NCI-H1436 treated with DMSO at 0.1 percent for 48 hours (cell line): ENCODE measurements around the gene RAD51B.
"Not testable (repeated sequence)": the region's sequence is repeated elsewhere in the genome, so short reads cannot be mapped to it uniquely, and the experiment has no call there.

Source experiments
- DNase-seq: peaks from one replicate; lab custom pipeline; 2025; lab: John Stamatoyannopoulos, UW

Gene RAD51B

GRCh38 chr14:68215629-68216028, 396.1 kb downstream of the RAD51B start:
- no peak for DNase-seq

- no peak for DNase-seq
Measured at GRCh38 chr14:68216079-68216478, 396.5 kb downstream of the RAD51B start.

DNA sequence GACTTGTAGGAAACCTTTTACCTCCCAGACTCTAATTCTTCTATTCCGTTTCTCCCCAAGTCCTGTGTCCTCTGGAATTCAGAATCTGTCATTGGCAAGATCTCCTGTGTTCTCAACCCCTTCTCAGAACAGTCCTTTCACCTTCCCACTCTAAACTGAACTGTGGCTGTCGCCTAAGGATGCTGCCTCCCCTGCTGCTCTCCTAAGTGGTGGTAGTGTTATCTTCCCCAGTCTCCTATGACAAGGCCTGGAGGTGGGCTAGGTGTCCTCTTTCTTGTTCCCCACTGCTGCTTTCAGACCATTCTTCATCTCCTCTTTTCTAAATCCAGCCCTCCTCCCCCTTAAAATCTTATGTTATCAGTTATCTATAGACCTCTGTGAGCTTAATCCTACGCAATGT, 397.4 kb downstream of the RAD51B start:
- no peak for DNase-seq

DNA sequence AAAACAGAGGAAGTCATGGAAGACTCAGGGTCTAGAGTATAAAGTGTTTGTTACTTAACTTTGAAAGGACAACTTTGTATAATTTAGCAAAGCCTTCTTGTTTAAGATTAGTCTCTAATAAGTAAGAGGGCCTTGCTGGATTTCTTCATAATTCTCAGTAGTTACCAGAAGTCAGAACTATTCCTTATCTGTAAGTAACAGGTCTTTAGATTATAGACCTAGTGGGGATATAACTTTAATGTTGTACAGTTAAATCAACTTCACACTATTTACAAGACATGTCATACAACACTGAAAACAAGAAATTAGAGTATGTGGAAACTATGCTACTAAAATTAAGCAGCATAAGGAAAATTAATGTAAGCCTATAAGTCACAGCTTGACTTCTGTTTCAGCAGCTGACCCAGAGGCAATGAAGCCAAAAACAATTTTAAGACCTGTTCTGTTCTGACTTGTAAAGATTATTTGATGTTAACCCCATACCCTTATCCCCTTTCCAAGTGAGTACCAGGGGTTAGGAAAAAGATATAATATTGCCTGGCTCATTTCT, 398.3 kb downstream of the RAD51B start:
- no peak for DNase-seq

DNA sequence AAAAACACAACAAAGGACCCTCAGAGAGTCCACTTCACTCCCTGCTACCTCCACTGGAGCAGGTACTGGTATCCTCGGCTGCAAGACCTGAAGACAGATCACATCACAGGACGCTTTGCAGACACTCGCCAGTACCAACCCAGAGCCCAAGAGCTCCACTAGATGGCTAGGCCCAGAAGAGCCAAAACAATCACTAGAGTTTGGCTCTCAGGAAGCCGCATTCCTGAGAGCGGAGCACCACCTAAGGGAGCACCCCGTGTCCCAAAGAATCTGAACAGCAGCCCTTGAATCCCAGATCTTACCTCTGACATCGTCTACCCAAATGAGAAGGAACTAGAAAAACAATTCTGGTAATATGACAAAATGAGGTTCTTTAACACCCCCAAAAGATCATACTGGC, 399.8 kb downstream of the RAD51B start:
- no peak for DNase-seq

DNA sequence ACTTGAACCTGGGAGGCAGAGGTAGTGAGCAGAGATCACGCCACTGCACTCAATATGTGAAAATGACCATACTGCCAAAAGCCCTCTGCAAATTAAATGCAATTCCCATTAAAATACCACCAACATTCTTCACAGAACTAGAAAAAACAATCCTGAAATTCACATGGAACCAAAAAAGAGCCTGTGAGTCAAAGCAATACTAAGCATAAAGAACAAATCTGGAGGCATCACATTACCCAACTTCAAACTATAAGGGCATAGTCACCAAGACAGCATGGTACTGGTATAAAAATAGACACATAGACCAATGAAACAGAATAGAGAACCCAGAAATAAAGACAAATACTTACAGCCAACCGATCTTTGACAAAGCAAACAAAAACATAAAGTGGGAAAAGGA, 401.5 kb downstream of the RAD51B start:
- DNase-seq = not testable (repeated sequence)

- DNase-seq = no peak
Measured at GRCh38 chr14:68222154-68222553, 402.6 kb downstream of the RAD51B start.

GRCh38 chr14:68222726-68223125, 403.1 kb downstream of the RAD51B start:
- DNase-seq = no peak

DNA sequence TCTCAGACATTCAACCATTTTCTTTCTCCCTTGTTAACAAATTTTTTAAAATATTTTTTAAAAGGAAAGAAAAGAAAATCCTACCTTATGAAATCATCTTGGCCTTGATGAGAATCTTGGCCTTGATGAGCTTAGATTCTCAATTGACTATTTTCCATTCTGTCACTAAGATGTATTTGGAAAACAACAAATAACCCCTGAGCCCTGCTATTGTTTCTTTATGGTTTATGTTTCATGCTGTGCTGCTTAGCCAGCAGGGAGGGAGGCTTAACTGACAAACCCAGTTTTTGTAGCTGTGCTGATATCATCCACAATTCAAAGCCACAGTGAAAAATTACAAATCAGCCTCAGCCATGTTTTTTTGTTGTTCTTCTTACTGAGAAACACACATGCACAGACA, 404.1 kb downstream of the RAD51B start:
- DNase-seq = no peak

DNA sequence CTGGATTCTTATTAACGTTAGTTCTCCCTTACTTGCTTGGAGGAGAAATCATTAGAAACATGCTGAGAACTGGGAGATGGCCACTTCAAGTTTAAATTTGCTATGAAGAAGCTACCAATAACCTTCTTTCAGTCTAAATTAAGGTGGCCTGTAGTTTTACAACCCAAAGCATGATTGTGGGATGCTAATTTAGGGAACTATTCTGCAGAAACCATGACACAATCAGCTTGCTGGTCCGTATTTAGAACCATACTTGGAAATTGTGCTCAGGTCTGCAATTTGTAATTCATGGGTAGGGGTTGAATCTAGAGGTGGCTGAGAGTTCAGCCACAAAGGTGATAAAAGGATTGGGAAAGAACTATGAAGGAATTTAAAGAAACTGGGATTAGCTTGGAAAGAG, 405.7 kb downstream of the RAD51B start:
- no peak for DNase-seq

DNA sequence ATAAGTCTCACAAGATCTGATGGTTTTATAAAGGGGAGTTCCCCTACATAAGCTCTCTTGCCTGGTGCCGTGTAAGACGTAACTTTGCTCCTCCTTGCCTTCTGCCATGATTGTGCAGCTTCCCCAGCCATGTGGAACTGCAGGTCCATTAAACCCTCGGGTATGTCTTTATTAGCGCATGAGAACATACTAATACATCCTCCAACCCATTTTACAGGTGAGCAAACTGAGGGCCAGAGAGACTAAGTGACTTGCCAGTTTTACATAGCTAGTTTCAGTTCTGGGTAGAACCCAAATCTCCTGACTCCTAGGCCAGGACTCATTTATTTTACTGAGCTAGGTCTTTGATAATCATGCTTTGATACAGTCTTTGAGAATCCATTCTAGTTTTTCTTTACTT, 406.9 kb downstream of the RAD51B start:
- no peak for DNase-seq

GRCh38 chr14:68228656-68229055, 409.1 kb downstream of the RAD51B start:
- no peak for DNase-seq

- no peak for DNase-seq
Measured at GRCh38 chr14:68229423-68230100, 410.0 kb downstream of the RAD51B start.

DNA sequence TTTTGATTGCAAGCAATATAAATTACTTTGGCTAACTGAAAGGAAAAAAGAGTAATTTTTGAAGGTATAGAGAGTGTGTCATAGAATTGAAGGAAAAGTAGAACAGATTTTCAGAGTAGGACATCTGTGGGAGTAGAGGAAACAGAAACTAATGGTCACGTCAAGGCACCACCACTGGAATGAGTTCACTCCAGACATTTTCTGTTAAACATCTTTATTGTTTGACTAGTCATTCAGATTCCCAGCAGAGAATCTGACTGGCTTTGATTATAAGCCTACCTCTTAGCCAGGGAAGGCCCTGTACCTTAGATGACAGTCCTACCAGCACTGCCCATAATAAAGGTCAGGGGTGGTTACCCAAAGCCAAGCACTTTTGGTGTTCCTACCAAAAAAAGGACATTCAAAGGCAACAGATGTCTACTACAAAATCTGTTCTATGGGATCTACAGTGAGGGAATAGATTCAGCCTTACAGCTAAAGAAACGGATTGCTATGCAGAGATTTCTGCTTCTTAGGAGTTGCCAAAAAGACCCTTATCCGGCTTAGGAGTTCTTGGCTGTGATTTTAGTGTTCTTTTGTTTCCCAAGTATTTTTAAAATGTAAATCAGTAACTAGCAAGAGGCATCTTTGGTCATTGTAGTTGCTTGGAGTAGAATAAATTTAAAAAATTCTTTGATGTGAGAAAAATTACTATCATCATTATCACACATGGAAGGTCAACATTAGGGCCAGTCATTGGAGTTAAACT, 410.8 kb downstream of the RAD51B start:
- DNase-seq = no peak

- no peak for DNase-seq
Measured at GRCh38 chr14:68230950-68231717, 411.6 kb downstream of the RAD51B start.

GRCh38 chr14:68231898-68232297, 412.3 kb downstream of the RAD51B start:
- DNase-seq = no peak

DNA sequence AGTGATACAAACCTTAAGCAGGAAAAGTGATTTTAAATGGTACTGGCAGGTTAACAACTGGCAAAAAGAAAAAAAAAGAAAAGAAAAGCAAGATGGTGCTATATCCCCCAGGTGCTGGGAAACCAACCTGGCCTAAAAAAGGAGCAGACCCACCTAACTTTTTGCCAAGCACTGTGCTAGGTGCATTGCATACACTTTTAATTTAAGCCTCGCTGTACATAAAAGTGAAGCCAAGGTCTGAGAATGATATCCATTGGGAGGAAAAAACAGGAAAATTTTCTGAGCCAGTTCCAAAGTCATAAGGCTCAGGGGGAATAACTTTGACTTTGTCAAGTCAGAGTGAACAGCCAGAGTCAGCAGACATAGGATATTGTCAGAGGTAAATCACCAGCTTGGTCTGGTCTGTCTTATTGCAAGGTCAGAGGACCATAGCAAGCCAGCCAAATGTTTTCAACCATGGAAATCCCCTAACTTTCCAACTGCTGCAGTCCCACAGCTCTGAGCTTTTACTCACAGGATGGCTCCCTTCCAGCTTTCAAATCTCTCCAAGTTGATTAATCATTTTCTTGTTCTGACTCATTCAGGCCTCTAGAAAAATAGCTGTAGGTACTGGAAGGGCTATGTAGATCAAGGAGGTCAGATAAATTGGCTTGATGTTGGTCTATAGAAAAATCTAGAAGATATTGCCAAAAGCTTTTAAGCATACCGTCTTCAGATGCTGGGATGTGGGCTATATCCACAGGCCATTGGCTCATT, 412.9 kb downstream of the RAD51B start:
- DNase-seq = no peak

- no peak for DNase-seq
Measured at GRCh38 chr14:68233101-68233784, 413.7 kb downstream of the RAD51B start.

DNA sequence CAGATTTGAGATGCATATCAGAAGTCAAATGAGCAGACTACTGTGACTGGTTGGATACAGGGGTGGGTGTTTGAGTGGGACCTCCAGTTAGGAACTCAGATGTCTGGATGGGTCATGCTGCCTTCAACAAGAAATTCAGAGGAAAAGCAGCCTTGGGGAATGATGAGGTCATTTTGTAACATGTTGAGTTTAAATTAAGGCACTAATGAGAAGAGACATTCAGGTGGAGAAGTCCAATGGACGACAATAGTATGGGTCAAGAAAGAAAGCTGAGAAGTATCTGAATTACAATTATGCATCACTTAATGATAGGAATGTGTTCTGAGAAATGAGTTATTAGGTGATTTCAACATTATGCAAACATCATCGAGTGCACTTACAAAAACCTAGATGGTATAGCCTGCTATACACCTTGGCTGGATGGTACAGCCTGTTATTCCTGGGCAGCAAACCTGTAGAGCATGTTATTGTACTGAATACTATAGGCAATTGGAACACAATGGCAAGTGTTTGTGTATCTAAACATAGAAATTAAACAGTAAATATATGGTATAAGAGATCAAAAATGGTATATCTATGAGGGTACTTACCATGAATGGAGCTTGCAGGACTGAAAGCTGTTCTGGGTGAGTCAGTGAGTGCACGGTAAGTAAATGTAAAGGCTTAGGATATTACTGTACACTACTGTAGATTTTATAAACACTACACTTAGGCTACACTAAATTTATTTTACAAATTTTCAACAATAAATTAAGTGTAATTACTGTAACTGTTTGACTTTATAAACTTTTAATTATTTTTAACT, 414.7 kb downstream of the RAD51B start:
- DNase-seq = no peak

- DNase-seq = no peak
Measured at GRCh38 chr14:68235011-68235410, 415.4 kb downstream of the RAD51B start.
